H1 (cell line): Measurements from ENCODE around the gene SMOC2. TPM values are rescaled to one million over a fixed set of nuclear protein-coding genes. Genes with fewer than 3 reads are reported as not detected.

Experiments used
- CTCF ChIA-PET: fragments of 300-600 bp; sonication (Branson Sonifier 250); formaldehyde crosslinking; loops from one replicate; lab custom pipeline; 2021; ENCODE audit not compliant: partially characterized antibody; lab: Charles Lee
- POLR2A ChIA-PET: fragments of 300-600 bp; sonication (Branson Sonifier 250); formaldehyde crosslinking; loops from one replicate; lab custom pipeline; 2021; ENCODE audit warnings: inconsistent platforms; ENCODE audit not compliant: partially characterized antibody; lab: Charles Lee
- DNase-seq, 2 experiments: peaks; one replicate each; pipeline versions ENCODE4 v3.0.0 to v3.0.0-alpha.2; 2010 to 2022; ENCODE audit warnings: low spot score in 2 of 2, low read depth in 1 of 2, mixed read lengths in 1 of 2
- FAIRE-seq: peaks from 2 replicates; lab custom pipeline; 2011; peaks lifted over from hg19 to GRCh38; lab: Jason Lieb, UNC
- H2AFZ ChIP-seq: 2 replicates; pipeline ENCODE4 v1.8.1; 2012; ENCODE audit warnings: low read length, inconsistent platforms
- H2AK5ac ChIP-seq: 2 replicates; pipeline ENCODE4 v1.6.1; 2013; ENCODE audit warnings: low read depth, low read length
- H2BK120ac ChIP-seq: replicated peaks from 2 replicates; pipeline ENCODE3; 2013; ENCODE audit warnings: low read depth, low read length, inconsistent platforms
- H2BK12ac ChIP-seq: 2 replicates; pipeline ENCODE4 v1.6.1; 2013; ENCODE audit warnings: low read depth, low read length
- H2BK15ac ChIP-seq: 2 replicates; pipeline ENCODE4 v1.6.1; 2013; ENCODE audit warnings: low read length
- H2BK20ac ChIP-seq: 2 replicates; pipeline ENCODE4 v1.6.1; 2013; ENCODE audit warnings: low read length
- H2BK5ac ChIP-seq: 2 replicates; pipeline ENCODE4 v1.6.1; 2013; ENCODE audit warnings: low read depth, low read length
- H3K14ac ChIP-seq: 2 replicates; pipeline ENCODE4 v1.6.1; 2013; ENCODE audit warnings: inconsistent platforms; ENCODE audit not compliant: insufficient read length
- H3K18ac ChIP-seq: 2 replicates; pipeline ENCODE4 v1.6.1; 2013; ENCODE audit warnings: low read length; ENCODE audit errors: extremely low read depth
- H3K23ac ChIP-seq: 2 replicates; pipeline ENCODE4 v1.6.1; 2013; ENCODE audit warnings: inconsistent platforms; ENCODE audit not compliant: insufficient read length
- H3K23me2 ChIP-seq: 2 replicates; pipeline ENCODE4 v1.6.1; 2013; ENCODE audit warnings: low read depth, low read length
- H3K27ac ChIP-seq: 2 replicates; pipeline ENCODE4 v1.6.1; 2011; ENCODE audit warnings: low read depth, low read length, inconsistent platforms
- H3K27me3 ChIP-seq, 4 experiments: replicated peaks in 1 of 4; 1 replicate in 1 of 4; 2 replicates in 3 of 4; pipeline versions ENCODE4 v1.6.1 to v1.8.1; 2011 to 2013; ENCODE audit warnings: low read length in 3 of 4, mild to moderate bottlenecking in 3 of 4, inconsistent platforms in 2 of 4, mixed read lengths in 2 of 4, moderate library complexity in 1 of 4; ENCODE audit not compliant: control insufficient read depth in 3 of 4, insufficient read depth in 3 of 4; ENCODE audit errors: extremely low read depth in 1 of 4
- H3K36me3 ChIP-seq, 4 experiments: 2 replicates each; pipeline versions ENCODE4 v1.6.1 to v1.8.1; 2011 to 2013; ENCODE audit warnings: mild to moderate bottlenecking in 4 of 4, low read length in 3 of 4, moderate library complexity in 2 of 4, control low read depth in 1 of 4, inconsistent platforms in 1 of 4; ENCODE audit not compliant: insufficient read depth in 4 of 4, control insufficient read depth in 2 of 4
- H3K4ac ChIP-seq: replicated peaks from 2 replicates; pipeline ENCODE3; 2013; ENCODE audit warnings: low read length, low read depth, mixed read lengths, inconsistent platforms; ENCODE audit not compliant: insufficient read length
- H3K4me1 ChIP-seq, 4 experiments: replicated peaks in 1 of 4; 1 replicate in 1 of 4; 2 replicates in 3 of 4; pipeline versions ENCODE4 v1.6.1 to v1.8.1; 2011 to 2013; ENCODE audit warnings: low read length in 3 of 4, inconsistent platforms in 2 of 4, mixed read lengths in 1 of 4; ENCODE audit not compliant: insufficient read depth in 4 of 4, control insufficient read depth in 3 of 4
- H3K4me2 ChIP-seq, 2 experiments: 2 replicates each; pipeline versions ENCODE4 v1.6.1 to v1.8.1; 2011 to 2013; ENCODE audit warnings: low read depth in 2 of 2, low read length in 2 of 2, control low read depth in 1 of 2, inconsistent platforms in 1 of 2, mild to moderate bottlenecking in 1 of 2; ENCODE audit not compliant: insufficient read depth in 1 of 2
- H3K4me3 ChIP-seq, 4 experiments: fragments of 200-600, 300-600 bp in 1 of 4; sonication (generic), shearing (Covaris generic), sonication (Bioruptor Twin) in 1 of 4; 2 replicates each; pipeline versions ENCODE4 v1.5.1 to v1.8.1; 2011 to 2016; ENCODE audit warnings: low read length in 4 of 4, low read depth in 3 of 4, control low read depth in 2 of 4, inconsistent platforms in 2 of 4, mild to moderate bottlenecking in 2 of 4, mixed read lengths in 1 of 4, moderate library complexity in 1 of 4; ENCODE audit not compliant: insufficient read depth in 2 of 4; ENCODE audit errors: extremely low read depth in 1 of 4
- H3K56ac ChIP-seq: replicated peaks from 2 replicates; pipeline ENCODE3; 2013; ENCODE audit warnings: low read depth, mild to moderate bottlenecking, mixed read lengths, low read length, inconsistent platforms; ENCODE audit not compliant: insufficient read length
- H3K79me1 ChIP-seq: 2 replicates; pipeline ENCODE4 v1.6.1; 2013; ENCODE audit warnings: low read depth, low read length, control low read depth
- H3K79me2 ChIP-seq, 2 experiments: 2 replicates each; pipeline versions ENCODE4 v1.6.1 to v1.8.1; 2012 to 2013; ENCODE audit warnings: low read length in 2 of 2, mild to moderate bottlenecking in 2 of 2, inconsistent platforms in 1 of 2; ENCODE audit not compliant: insufficient read depth in 2 of 2, control insufficient read depth in 1 of 2
- H3K9ac ChIP-seq, 4 experiments: replicated peaks in 1 of 4; 1 replicate in 1 of 4; 2 replicates in 3 of 4; pipeline versions ENCODE4 v1.6.1 to v1.8.1; 2011 to 2013; ENCODE audit warnings: low read depth in 3 of 4, low read length in 3 of 4, control low read depth in 2 of 4, mild to moderate bottlenecking in 2 of 4, moderate library complexity in 2 of 4, inconsistent platforms in 1 of 4; ENCODE audit errors: extremely low read depth in 1 of 4
- H3K9me3 ChIP-seq, 2 experiments: 2 replicates each; pipeline versions ENCODE4 v1.6.1 to v1.8.1; 2012 to 2013; ENCODE audit warnings: mild to moderate bottlenecking in 2 of 2, moderate library complexity in 2 of 2, control low read depth in 1 of 2, inconsistent platforms in 1 of 2, low read depth in 1 of 2, low read length in 1 of 2, mixed read lengths in 1 of 2; ENCODE audit not compliant: insufficient read depth in 2 of 2
- H4K20me1 ChIP-seq, 2 experiments: replicated peaks in 1 of 2; 2 replicates each; pipeline versions ENCODE3 to v1.8.1; 2011 to 2013; ENCODE audit warnings: inconsistent platforms in 2 of 2, low read length in 2 of 2, mild to moderate bottlenecking in 1 of 2; ENCODE audit not compliant: insufficient read depth in 2 of 2, control insufficient read depth in 1 of 2
- H4K5ac ChIP-seq: 2 replicates; pipeline ENCODE4 v1.6.1; 2013; ENCODE audit warnings: low read length, low read depth, mixed read lengths, inconsistent platforms; ENCODE audit not compliant: insufficient read length
- H4K8ac ChIP-seq: 2 replicates; pipeline ENCODE4 v1.8.0; 2013; ENCODE audit warnings: mild to moderate bottlenecking, moderate library complexity, low read length, inconsistent platforms; ENCODE audit not compliant: insufficient read depth; ENCODE audit errors: extremely low read depth
- H4K91ac ChIP-seq: replicated peaks from 2 replicates; pipeline ENCODE3; 2013; ENCODE audit warnings: low read length, mixed read lengths, inconsistent platforms; ENCODE audit not compliant: insufficient read length
- CTCF ChIP-seq, 3 experiments: IDR thresholded peaks; 1 replicate in 2 of 3; 2 replicates in 1 of 3; pipeline versions ENCODE4 v1.5.1 to v1.6.1; 2011; ENCODE audit warnings: low read length in 3 of 3, mild to moderate bottlenecking in 3 of 3, inconsistent platforms in 2 of 3, low read depth in 1 of 3, moderate library complexity in 1 of 3; ENCODE audit not compliant: insufficient read depth in 1 of 3; ENCODE audit errors: control extremely low read depth in 1 of 3
- MAX ChIP-seq: IDR thresholded peaks from 2 replicates; pipeline ENCODE4 v1.6.1; 2012; ENCODE audit warnings: inconsistent platforms
- NRF1 ChIP-seq: IDR thresholded peaks from 2 replicates; pipeline ENCODE4 v1.6.1; 2011; ENCODE audit warnings: mild to moderate bottlenecking, low read depth, low read length, improper control_type of control experiment
- POLR2A ChIP-seq, 2 experiments: IDR thresholded peaks; 1 replicate in 1 of 2; 2 replicates in 1 of 2; pipeline ENCODE4 v1.6.1; 2011; ENCODE audit warnings: low read depth in 2 of 2, low read length in 2 of 2, mild to moderate bottlenecking in 2 of 2; ENCODE audit errors: control extremely low read depth in 1 of 2
- POU5F1 ChIP-seq: IDR thresholded peaks from 2 replicates; pipeline ENCODE4 v1.6.1; 2011; ENCODE audit warnings: low read depth, mild to moderate bottlenecking, low read length, moderate library complexity
- RBBP5 ChIP-seq: IDR thresholded peaks from 2 replicates; pipeline ENCODE4 v1.7.1; 2012; ENCODE audit warnings: low read depth, mild to moderate bottlenecking, inconsistent platforms, low read length, moderate library complexity, borderline replicate concordance
- RFX5 ChIP-seq: IDR thresholded peaks from 2 replicates; pipeline ENCODE4 v1.6.1; 2011; ENCODE audit warnings: low read depth, low read length, improper control_type of control experiment, borderline replicate concordance
- SAP30 ChIP-seq: fragments of 300-600 bp; sonication (generic); IDR thresholded peaks from 2 replicates; pipeline ENCODE4 v1.7.1; 2012; ENCODE audit warnings: low read length, moderate library complexity, mild to moderate bottlenecking, inconsistent platforms; ENCODE audit not compliant: insufficient read depth, insufficient replicate concordance
- SRF ChIP-seq: IDR thresholded peaks from 2 replicates; pipeline ENCODE4 v1.6.1; 2011; ENCODE audit warnings: mild to moderate bottlenecking, low read depth, low read length, moderate library complexity
- TBP ChIP-seq: IDR thresholded peaks from 2 replicates; pipeline ENCODE4 v1.6.1; 2011; ENCODE audit warnings: low read depth, low read length, improper control_type of control experiment
- WGBS, 2 experiments: shearing (Covaris generic) in 1 of 2; methylation state at CpG; one replicate each; pipeline versions ENCODE4 v1.1.6 to v1.1.7; 2013 to 2015; ENCODE audit warnings: low lambda C conversion rate in 2 of 2, mixed read lengths in 2 of 2, inconsistent platforms in 1 of 2, low coverage in 1 of 2, missing lambda C conversion rate in 1 of 2; ENCODE audit not compliant: insufficient replicate concordance in 2 of 2, insufficient coverage in 1 of 2, insufficient read length in 1 of 2; ENCODE audit errors: extremely low coverage in 1 of 2, missing lambda C conversion rate in 1 of 2; 5-methylcytosine and 5-hydroxymethylcytosine counted together
- polyA plus RNA-seq, 7 experiments: library from polyadenylated mRNA; depleted of rRNA in 3 of 7; stranded (reverse) in 5 of 7; unstranded in 2 of 7; fragments of >200 nt in 5 of 7; fragments of 200-250 nt in 2 of 7; gene quantifications; 1 replicate in 5 of 7; 2 replicates in 1 of 7; 4 replicates in 1 of 7; pipeline versions ENCODE4 v1.2.1 to v1.2.3, GENCODE V29; 2011 to 2013; ENCODE audit warnings: missing spikeins in 2 of 7, mixed read lengths in 2 of 7
- total RNA-seq: library from RNA; stranded (reverse); fragmentation: NEBNext Ultra II Directional; extraction: Animal tissue kit (Norgen Biotek cat#: 25700); gene quantifications from 2 replicates; pipeline ENCODE4 v1.2.1, GENCODE V29; 2021

The SMOC2 gene
- total and polyA plus RNA-seq, 2 of the 8 experiments (the other 6 are each of a cell fraction or from before 2014, with no cell fraction given): 7.7 to 8.5 TPM

GRCh38 chr6:168706471-168707177 lies 265.6 kb downstream of the SMOC2 start:
- Histone ChIP-seq H4K5ac (no peak overlapping the region), H3K56ac (no peak overlapping the region), H3K27me3 (0 out of 7 replicates have a peak, but pooled peaks cover 0 to 2% (median 0%) of the 10 kb centered on the region in 4 experiments), H3K23me2 (no peaks in the 10 kb centered on the region), H4K8ac (no peak overlapping the region), H2BK5ac (no peak overlapping the region), H3K4me2 (no peak overlapping the region), H2BK20ac (no peak overlapping the region), H3K9me3 (peaks cover 0 to under 1% of the 10 kb centered on the region in 2 experiments; a peak in 1 of 4 replicates), H2BK15ac (no peak overlapping the region), H3K4ac (no peak overlapping the region), H3K79me2 (no peaks in the 10 kb centered on the region), H2AFZ (no peak overlapping the region), H3K36me3 (no peaks in the 10 kb centered on the region), H4K91ac (peak overlapping the region; percentile 12), H2BK12ac (no peak overlapping the region), H4K20me1 (no peaks in the 10 kb centered on the region), H2AK5ac (no peak overlapping the region), H3K4me3 (no peak overlapping the region), H3K27ac (no peak overlapping the region), H3K4me1 (peaks cover 0 to 3% (median 1%) of the 10 kb centered on the region in 4 experiments; a peak in 1 of 7 replicates), H3K14ac (no peak overlapping the region), H3K79me1 (no peaks in the 10 kb centered on the region), H3K23ac (no peak overlapping the region), H2BK120ac (no peak overlapping the region), H3K9ac (no peak overlapping the region), H3K18ac (no peak overlapping the region)
- ChIA-PET POLR2A (interaction anchor here (1.8 kb wide), 1 partner anchor 10 kb away, joined by 6 read pairs; no protein-coding TSS in a partner anchor), CTCF (interaction anchor here (0.7 kb wide), 2 partner anchors 10 to 23 kb away, joined by 3 read pairs; no protein-coding TSS in a partner anchor)
- WGBS, 2 experiments: 87% methylated on average over 22 of the region's 25 CpGs; no CpG with 5 or more reads in 1 of the 2 experiments
- FAIRE-seq (no peak), DNase-seq (no peak)
- TF ChIP-seq MAX (no peak), SRF (no peak), POU5F1 (no peak), RBBP5 (no peak), NRF1 (no peak), RFX5 (no peak), SAP30 (no peak), POLR2A (IDR thresholded peaks at IDR 0.05; ENCODE audit: control extremely low read depth in 1 of 2, low read depth in 2 of 2, low read length in 2 of 2) (no peak), TBP (no peak), CTCF (IDR thresholded peaks at IDR 0.05; ENCODE audit: control extremely low read depth in 1 of 3, insufficient read depth in 1 of 3, low read depth in 1 of 3, low read length in 3 of 3) (no peak)
